GM18907 (cell line): ENCODE data around the gene SMPDL3A.
"Not testable (repeated sequence)": the region's sequence is repeated elsewhere in the genome, so short reads cannot be mapped to it uniquely, and the experiment has no call there.

Experiments
- ATAC-seq: cut with Tn5 transposase; IDR thresholded peaks from one replicate; pipeline ENCODE4 v1.9.1; 2021; ENCODE audit warnings: mild to moderate bottlenecking, moderate library complexity; ENCODE audit not compliant: unreplicated experiment

The SMPDL3A gene

GRCh38 chr6:122789182-122790027 lies at the start of gene SMPDL3A:
SMPDL3A (plus strand) TSS chr6:122789258; CDS start chr6:122789347, 89 bp downstream.
- ATAC-seq, result peak; percentile 75

GRCh38 chr6:122740091-122740490 lies 49.0 kb upstream of the SMPDL3A start:
- no peak for ATAC-seq

- no peak for ATAC-seq
Measured at GRCh38 chr6:122740936-122741335, 48.1 kb upstream of the SMPDL3A start.

GRCh38 chr6:122744247-122744646 lies 44.8 kb upstream of the SMPDL3A start:
- ATAC-seq, result not testable (repeated sequence)

GRCh38 chr6:122744856-122745255 lies 44.2 kb upstream of the SMPDL3A start:
- not testable (repeated sequence) for ATAC-seq

- ATAC-seq, result no peak
Measured at GRCh38 chr6:122746688-122747087, 42.4 kb upstream of the SMPDL3A start.

GRCh38 chr6:122747573-122747972 lies 41.5 kb upstream of the SMPDL3A start:
- ATAC-seq, result no peak

GRCh38 chr6:122748945-122749344 lies 40.1 kb upstream of the SMPDL3A start:
- ATAC-seq, result not testable (repeated sequence)

GRCh38 chr6:122749451-122750050 lies 39.5 kb upstream of the SMPDL3A start:
- ATAC-seq, result no peak

- ATAC-seq, result peak; percentile 95
Measured at GRCh38 chr6:122751326-122751725, 37.7 kb upstream of the SMPDL3A start.

GRCh38 chr6:122752459-122752858 lies 36.6 kb upstream of the SMPDL3A start:
- ATAC-seq, result peak; percentile 41

GRCh38 chr6:122753000-122753687 lies 35.9 kb upstream of the SMPDL3A start:
- no peak for ATAC-seq

GRCh38 chr6:122753688-122754056 lies 35.4 kb upstream of the SMPDL3A start:
- no peak for ATAC-seq

- no peak for ATAC-seq
Measured at GRCh38 chr6:122754191-122754731, 34.8 kb upstream of the SMPDL3A start.

- ATAC-seq, result no peak
Measured at GRCh38 chr6:122755901-122756300, 33.2 kb upstream of the SMPDL3A start.

GRCh38 chr6:122758927-122759334 lies 30.1 kb upstream of the SMPDL3A start:
- peak; percentile 100 for ATAC-seq

GRCh38 chr6:122760330-122760729 lies 28.7 kb upstream of the SMPDL3A start:
- ATAC-seq, result no peak

GRCh38 chr6:122766256-122766655 lies 22.8 kb upstream of the SMPDL3A start:
- no peak for ATAC-seq

- no peak for ATAC-seq
Measured at GRCh38 chr6:122770835-122771601, 18.0 kb upstream of the SMPDL3A start.

GRCh38 chr6:122772724-122773415 lies 16.2 kb upstream of the SMPDL3A start:
- no peak for ATAC-seq
